ENCODE measurements around the gene SEMA3A. TPM values are rescaled to one million over a fixed set of nuclear protein-coding genes. Genes with fewer than 3 reads are reported as not detected.

SEMA3A gene
- total RNA-seq, 2 experiments from 2014 or later = not detected

GRCh38 chr7:84207025-84207424 lies 12.4 kb upstream of the SEMA3A start:
- intact Hi-C loops (cut with micrococcal nuclease; ENCODE audit: unreplicated experiment) = no loop called here
- Histone ChIP-seq H3K4me1 (ENCODE audit: insufficient read depth, low read length, poor library complexity, severe bottlenecking) (no peaks in the 10 kb centered on the region), H3K36me3 (ENCODE audit: insufficient read depth, low read length) (no peaks in the 10 kb centered on the region), H3K9me2 (ENCODE audit: insufficient read depth, low read length) (no peaks in the 10 kb centered on the region), H3K27ac (ENCODE audit: low read depth, low read length, poor library complexity, severe bottlenecking) (no peak overlapping the region), H3K79me2 (ENCODE audit: insufficient read depth, low read depth, low read length) (no peaks in the 10 kb centered on the region), H3K9me3 (ENCODE audit: low read length) (no peaks in the 10 kb centered on the region), H2AFZ (ENCODE audit: low read length) (no peak overlapping the region), H3K4me3 (ENCODE audit: low read depth, low read length, poor library complexity, severe bottlenecking) (no peak overlapping the region), H4K20me1 (ENCODE audit: insufficient read depth, low read length) (no peaks in the 10 kb centered on the region), H3K4me2 (ENCODE audit: low read length) (no peak overlapping the region)
- BruUV-seq (replicated peaks) = no TSS peak
- DNase-seq (ENCODE audit: low spot score) = no peak
- ChIA-PET CTCF (ENCODE audit: unreplicated experiment) (no interaction called here), POLR2A (no interaction called here)
- TF ChIP-seq CTCF (conservative IDR thresholded peaks at IDR 0.05; ENCODE audit: low read length) = no peak
- TF ChIP-seq EZH2phosphoT487 (IDR thresholded peaks at IDR 0.05; ENCODE audit: borderline replicate concordance, low read depth, low read length) = no peak

- Histone ChIP-seq H3K36me3 (ENCODE audit: insufficient read depth, low read length) (no peaks in the 10 kb centered on the region), H2AFZ (ENCODE audit: low read length) (no peak overlapping the region), H3K4me3 (ENCODE audit: low read depth, low read length, poor library complexity, severe bottlenecking) (no peak overlapping the region), H4K20me1 (ENCODE audit: insufficient read depth, low read length) (no peaks in the 10 kb centered on the region), H3K79me2 (ENCODE audit: insufficient read depth, low read depth, low read length) (no peaks in the 10 kb centered on the region), H3K4me2 (ENCODE audit: low read length) (no peak overlapping the region), H3K9me3 (ENCODE audit: low read length) (no peaks in the 10 kb centered on the region), H3K27ac (ENCODE audit: low read depth, low read length, poor library complexity, severe bottlenecking) (no peak overlapping the region), H3K9me2 (ENCODE audit: insufficient read depth, low read length) (no peaks in the 10 kb centered on the region), H3K4me1 (ENCODE audit: insufficient read depth, low read length, poor library complexity, severe bottlenecking) (no peaks in the 10 kb centered on the region)
- ChIA-PET CTCF (ENCODE audit: unreplicated experiment) (no interaction called here), POLR2A (interaction anchor here (0.8 kb wide), 1 partner anchor 255 kb away, joined by 3 read pairs; no protein-coding TSS in a partner anchor)
- TF ChIP-seq CTCF (conservative IDR thresholded peaks at IDR 0.05; ENCODE audit: low read length) = no peak
- no peak for TF ChIP-seq EZH2phosphoT487 (IDR thresholded peaks at IDR 0.05; ENCODE audit: borderline replicate concordance, low read depth, low read length)
- BruUV-seq (replicated peaks) = no TSS peak
- DNase-seq (ENCODE audit: low spot score) = no peak
- intact Hi-C loops (cut with micrococcal nuclease; ENCODE audit: unreplicated experiment) = no loop called here
Observed at GRCh38 chr7:84204655-84205054, 10.1 kb upstream of the SEMA3A start.

DNA sequence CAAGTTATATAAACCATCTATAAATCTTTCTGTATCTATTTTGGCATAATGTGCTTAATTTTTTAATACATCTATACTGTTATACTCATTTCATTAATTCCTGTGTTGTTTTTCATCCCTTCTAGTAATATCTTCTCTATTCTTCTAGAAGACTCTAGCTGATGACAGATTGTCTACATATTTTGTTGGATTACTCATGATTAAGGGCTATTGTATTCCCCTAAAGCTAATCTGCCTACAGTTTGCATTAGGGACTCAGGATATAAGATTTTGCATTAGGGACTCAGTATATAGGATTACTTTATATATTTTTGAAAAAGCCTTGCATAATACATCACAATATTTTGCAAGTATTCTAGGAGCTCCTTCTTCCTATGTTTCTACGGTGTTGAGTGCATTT lies 8.3 kb upstream of the SEMA3A start:
- Histone ChIP-seq H2AFZ (ENCODE audit: low read length) (no peak overlapping the region), H3K9me2 (ENCODE audit: insufficient read depth, low read length) (no peaks in the 10 kb centered on the region), H4K20me1 (ENCODE audit: insufficient read depth, low read length) (no peaks in the 10 kb centered on the region), H3K9me3 (ENCODE audit: low read length) (no peaks in the 10 kb centered on the region), H3K36me3 (ENCODE audit: insufficient read depth, low read length) (no peaks in the 10 kb centered on the region), H3K79me2 (ENCODE audit: insufficient read depth, low read depth, low read length) (no peaks in the 10 kb centered on the region), H3K4me2 (ENCODE audit: low read length) (no peak overlapping the region), H3K4me1 (ENCODE audit: insufficient read depth, low read length, poor library complexity, severe bottlenecking) (no peaks in the 10 kb centered on the region), H3K4me3 (ENCODE audit: low read depth, low read length, poor library complexity, severe bottlenecking) (no peak overlapping the region), H3K27ac (ENCODE audit: low read depth, low read length, poor library complexity, severe bottlenecking) (no peak overlapping the region)
- POLR2A ChIA-PET = no interaction called here
- TF ChIP-seq CTCF (conservative IDR thresholded peaks at IDR 0.05; ENCODE audit: low read length) (no peak), EZH2phosphoT487 (IDR thresholded peaks at IDR 0.05; ENCODE audit: borderline replicate concordance, low read depth, low read length) (no peak)
- BruUV-seq (replicated peaks) = no TSS peak
- intact Hi-C loops (cut with micrococcal nuclease; ENCODE audit: unreplicated experiment) = no loop called here
- CTCF ChIA-PET (ENCODE audit: unreplicated experiment) = no interaction called here
- no peak for DNase-seq (ENCODE audit: low spot score)

All from OCI-LY7 (cell line).